GM21723 (cell line): ENCODE results near the gene BTRC.
"Not testable (repeated sequence)": the region's sequence is repeated elsewhere in the genome, so short reads cannot be mapped to it uniquely, and the experiment has no call there.

Source experiments
- ATAC-seq: cut with Tn5 transposase; IDR thresholded peaks from one replicate; pipeline ENCODE4 v1.9.1; 2021; ENCODE audit warnings: mild to moderate bottlenecking, moderate library complexity; ENCODE audit not compliant: unreplicated experiment

Gene BTRC

GRCh38 chr10:101577121-101577871 lies 223.3 kb downstream of the BTRC start:
- no peak for ATAC-seq

GRCh38 chr10:101578192-101578591 lies 224.2 kb downstream of the BTRC start:
- ATAC-seq, result no peak

GRCh38 chr10:101578803-101579515 lies 225.0 kb downstream of the BTRC start:
- ATAC-seq, result no peak

DNA sequence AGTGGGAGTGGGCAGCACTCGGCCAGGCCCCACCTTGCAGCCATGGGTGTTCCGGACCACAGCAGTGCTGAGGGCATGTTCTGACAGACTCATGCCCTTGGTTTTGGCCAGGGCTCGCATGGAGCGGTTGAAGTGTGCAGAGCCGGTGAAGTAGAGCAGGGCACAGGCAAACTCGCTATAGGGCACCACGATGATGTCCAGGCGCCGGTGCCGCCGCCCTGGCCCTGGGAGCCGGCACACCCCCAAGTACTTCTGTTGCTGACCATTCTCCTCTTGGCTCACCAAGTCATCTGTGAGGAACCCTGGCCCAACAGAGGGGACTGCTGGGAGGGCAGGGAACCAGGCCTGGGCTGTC lies 225.5 kb downstream of the BTRC start:
- ATAC-seq, result no peak

GRCh38 chr10:101580486-101581399 lies 226.8 kb downstream of the BTRC start:
- ATAC-seq, result no peak

- no peak for ATAC-seq
These were observed 231.9 kb downstream of the BTRC start for GRCh38 chr10:101585841-101586240.

DNA sequence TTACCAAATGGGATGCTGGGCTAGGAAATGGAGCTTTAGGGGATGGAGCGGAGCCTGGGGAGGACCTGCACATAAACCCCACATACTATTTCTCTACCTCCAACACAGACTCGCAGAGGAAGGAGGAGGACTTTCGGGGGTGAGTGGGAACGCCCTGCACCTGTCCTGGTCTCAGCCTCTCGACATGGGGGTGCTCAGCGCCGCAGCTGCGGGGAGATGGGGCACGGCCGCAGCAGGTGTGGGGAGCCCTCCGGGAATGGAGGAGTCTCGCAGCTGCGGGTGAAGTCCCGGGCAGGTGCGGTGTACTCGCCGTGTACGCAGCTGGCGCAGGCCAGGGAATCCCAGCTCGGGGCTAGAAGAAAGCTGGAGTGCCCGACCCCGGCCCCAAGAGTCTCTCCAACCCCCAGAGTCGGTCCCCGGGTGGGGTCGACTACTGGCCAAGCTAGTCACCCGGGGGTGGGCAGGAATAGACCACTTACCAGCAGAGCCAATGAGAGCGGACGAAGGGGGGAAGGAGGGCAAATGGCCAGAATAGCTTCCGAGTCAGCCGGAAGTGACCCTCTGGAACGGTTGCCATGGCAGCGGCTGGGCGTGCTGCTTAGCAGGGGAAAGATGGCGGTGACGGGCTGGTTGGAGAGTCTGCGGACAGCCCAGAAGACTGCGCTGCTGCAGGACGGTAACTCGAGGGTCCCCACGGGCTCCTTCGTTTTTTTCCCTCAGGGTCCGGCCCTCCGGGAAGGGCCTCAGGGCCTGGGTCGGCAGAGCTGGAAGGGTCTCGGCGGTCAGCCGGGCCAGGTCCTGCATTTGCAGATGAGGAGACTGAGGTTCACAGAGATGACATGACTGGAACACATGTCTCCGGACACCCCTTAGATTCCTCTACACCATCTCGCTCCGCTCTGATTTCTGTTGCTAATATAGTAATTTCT lies 234.0 kb downstream of the BTRC start, which contains the start of the genes DPCD and POLL:
Gene DPCD (plus strand): TSS at position 597 of the 929 bp plus-strand sequence. CDS start 16 bp downstream, at position 613.
Gene POLL (minus strand): TSS at position 533 of the 929 bp plus-strand sequence. CDS start 897 bp downstream, outside the sequence.
- ATAC-seq, result peak; percentile 98

- no peak for ATAC-seq
These were observed 234.9 kb downstream of the BTRC start for GRCh38 chr10:101588879-101589278.

- not testable (repeated sequence) for ATAC-seq
These were observed 239.4 kb downstream of the BTRC start for GRCh38 chr10:101593331-101593730.

DNA sequence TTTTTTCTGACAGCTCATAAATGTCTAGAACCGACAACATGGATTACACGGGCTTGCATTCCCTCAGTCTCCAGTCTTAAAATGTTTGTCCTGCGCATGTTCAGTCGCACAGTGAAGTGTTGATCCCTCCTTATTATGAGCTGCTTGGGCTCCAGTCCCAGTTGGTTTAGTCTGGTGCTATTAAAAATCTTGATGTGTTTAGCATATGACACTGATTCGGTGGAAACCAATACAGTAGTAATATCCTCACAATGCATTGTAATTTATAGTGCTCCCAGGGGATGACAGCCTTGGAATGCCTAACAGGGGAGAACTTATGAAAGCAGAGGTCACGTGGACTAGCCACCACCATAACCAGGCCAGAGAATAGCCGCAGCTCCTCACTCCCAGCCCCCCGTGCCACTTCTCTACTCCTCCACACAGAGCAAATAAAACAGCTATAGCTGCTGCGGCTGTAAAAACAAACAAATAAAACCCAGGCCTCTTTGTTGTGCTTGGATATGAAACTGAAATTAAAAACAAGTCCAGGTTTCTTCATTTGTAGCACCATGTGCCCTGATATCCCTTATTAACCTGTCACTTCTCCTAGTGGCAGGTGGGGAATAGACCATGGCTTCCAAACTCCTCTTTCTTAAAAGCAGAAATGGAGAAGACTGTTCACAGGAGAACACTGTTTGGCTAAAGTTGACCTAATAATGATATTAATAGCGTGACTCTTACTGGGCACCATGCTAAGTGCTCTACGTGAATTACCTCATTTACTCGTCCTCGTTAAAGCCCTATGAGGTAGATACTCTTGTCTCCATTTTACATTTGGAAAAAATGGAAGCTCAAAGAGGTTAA lies 241.8 kb downstream of the BTRC start:
- no peak for ATAC-seq

- no peak for ATAC-seq
These were observed 243.3 kb downstream of the BTRC start for GRCh38 chr10:101597091-101597900.

DNA sequence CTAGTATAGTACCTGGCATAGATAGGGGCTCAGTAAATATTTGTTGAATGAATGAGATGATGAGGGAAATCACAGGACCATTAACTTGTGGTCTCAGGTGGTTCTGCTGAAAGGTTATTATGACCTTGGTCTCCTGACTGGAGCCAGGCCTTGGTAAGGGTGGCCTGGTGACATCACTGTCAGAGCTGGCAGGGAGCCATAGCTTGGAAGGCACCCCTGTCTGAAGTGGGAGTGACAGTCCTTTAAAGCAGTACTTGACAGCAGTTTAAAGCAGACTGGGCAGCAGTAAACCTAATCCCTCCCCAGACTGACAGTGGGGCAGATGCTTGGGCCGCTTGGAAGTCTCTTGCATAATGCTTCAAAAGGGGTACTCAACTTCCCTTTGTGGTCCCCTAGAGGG lies 247.6 kb downstream of the BTRC start:
- no peak for ATAC-seq

GRCh38 chr10:101602761-101603398 lies 248.9 kb downstream of the BTRC start:
- no peak for ATAC-seq
